Measurements from ENCODE around the gene LEF1. TPM values are rescaled to one million over a fixed set of nuclear protein-coding genes. Genes with fewer than 3 reads are reported as not detected.

LEF1 gene
- total and polyA plus RNA-seq, 12 donors = 0.22 to 4.6 (median 0.76) TPM; not detected in 1

DNA sequence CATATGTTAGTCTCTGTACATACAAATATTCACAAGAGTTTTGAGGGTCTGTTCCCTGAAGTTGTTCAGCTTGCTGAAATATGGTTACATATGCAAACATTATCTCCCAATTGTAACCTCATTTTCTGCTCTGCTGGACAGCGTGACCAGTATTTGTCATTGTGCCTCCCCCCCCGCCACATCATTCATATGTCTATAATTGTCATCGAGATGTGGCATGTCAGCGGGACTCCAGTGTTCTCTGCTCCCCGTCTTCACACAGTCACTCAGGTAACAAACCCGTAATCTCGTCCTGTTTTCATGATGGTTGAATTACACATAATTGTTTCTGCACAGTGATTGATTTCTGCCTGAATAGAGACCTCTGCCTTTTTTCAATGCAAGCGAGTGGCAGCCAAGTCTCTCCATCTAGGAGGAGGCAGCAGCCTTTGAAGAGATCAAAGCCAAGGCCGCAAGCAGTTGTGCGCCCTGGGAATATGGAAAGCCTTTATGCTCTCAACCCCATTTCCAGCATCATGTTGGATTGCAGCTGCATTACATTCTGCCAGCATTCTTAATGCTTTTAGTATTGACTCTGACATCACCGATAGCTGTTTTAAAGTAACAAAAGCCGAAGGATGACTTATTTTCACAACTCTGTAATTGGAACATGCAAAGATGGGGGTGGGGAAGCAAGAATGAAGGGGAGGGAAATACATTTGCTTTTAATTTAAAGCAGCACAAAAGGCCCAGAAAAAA, 27.4 kb downstream of the LEF1 start:
- no peak for ATAC-seq
- TF ChIP-seq, protein P1, sequence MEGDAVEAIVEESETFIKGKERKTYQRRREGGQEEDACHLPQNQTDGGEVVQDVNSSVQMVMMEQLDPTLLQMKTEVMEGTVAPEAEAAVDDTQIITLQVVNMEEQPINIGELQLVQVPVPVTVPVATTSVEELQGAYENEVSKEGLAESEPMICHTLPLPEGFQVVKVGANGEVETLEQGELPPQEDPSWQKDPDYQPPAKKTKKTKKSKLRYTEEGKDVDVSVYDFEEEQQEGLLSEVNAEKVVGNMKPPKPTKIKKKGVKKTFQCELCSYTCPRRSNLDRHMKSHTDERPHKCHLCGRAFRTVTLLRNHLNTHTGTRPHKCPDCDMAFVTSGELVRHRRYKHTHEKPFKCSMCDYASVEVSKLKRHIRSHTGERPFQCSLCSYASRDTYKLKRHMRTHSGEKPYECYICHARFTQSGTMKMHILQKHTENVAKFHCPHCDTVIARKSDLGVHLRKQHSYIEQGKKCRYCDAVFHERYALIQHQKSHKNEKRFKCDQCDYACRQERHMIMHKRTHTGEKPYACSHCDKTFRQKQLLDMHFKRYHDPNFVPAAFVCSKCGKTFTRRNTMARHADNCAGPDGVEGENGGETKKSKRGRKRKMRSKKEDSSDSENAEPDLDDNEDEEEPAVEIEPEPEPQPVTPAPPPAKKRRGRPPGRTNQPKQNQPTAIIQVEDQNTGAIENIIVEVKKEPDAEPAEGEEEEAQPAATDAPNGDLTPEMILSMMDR (IDR thresholded peaks at IDR 0.05) = no peak
- H3K27ac ChIP-seq = no peak overlapping the region
- intact Hi-C loops (cut with DNase I) = no loop called here
- 85 to 92% methylated on average over 12 of the region's 12 CpGs for WGBS, 2 donors
- peaks cover 0 to 2% (median 0%) of the 10 kb centered on the region in 9 donors for H3K4me1 ChIP-seq
- no peaks in the 10 kb centered on the region for H3K36me3 ChIP-seq
- DNase-seq = no peak
- H3K4me3 ChIP-seq = no peak overlapping the region
- no peaks in the 10 kb centered on the region for H3K9me3 ChIP-seq
- peaks cover 0 to 5% (median 0%) of the 10 kb centered on the region in 7 donors for H3K27me3 ChIP-seq

DNA sequence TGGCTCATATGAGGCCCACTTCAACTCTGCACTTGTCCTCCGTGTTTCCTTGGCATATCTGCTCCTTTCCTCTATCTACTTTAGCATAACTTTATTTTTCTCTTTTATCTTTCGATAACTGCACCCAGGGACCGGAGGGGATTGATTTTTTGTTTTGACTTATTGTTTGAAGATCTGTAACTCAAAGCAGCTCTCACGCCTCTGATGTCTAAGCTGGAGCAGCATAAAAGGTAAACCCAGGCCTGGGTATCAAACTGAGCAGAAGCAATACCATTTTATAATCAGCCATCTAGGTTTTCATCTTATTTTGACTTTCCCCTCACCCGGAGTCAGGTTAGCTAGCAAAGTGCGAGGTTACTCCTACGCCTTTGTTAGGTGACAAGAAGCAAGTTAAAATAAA, 28.4 kb downstream of the LEF1 start:
- Histone ChIP-seq H3K4me1 (peaks cover 0 to 2% (median 0%) of the 10 kb centered on the region in 9 donors), H3K4me3 (no peak overlapping the region), H3K27ac (no peak overlapping the region), H3K9me3 (no peaks in the 10 kb centered on the region), H3K27me3 (peaks cover 0 to 5% (median 0%) of the 10 kb centered on the region in 7 donors), H3K36me3 (no peaks in the 10 kb centered on the region)
- 74 to 77% methylated on average over 7 of the region's 7 CpGs for WGBS, 2 donors
- intact Hi-C loops (cut with DNase I) = no loop called here
- DNase-seq = no peak
- ATAC-seq = no peak
- TF ChIP-seq, protein P1 (IDR thresholded peaks at IDR 0.05) = no peak

DNA sequence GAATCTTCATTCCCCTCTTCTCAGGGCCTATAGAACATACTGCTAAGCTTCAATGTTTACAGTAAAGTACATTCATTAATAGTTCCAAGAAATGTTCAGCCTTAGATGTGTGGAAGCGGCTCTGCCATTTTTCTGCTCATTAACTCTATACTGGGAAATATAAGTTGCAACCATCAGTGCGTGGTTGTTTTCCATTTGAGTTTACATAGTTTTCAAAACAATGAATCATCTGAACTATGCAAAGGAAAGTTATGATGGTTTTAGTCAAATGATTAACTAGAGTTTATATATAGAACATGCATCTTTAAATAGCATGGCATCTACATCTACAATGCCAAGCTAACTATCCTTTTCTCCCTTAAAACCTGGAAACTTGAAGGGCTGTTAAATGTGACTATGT, 29.6 kb downstream of the LEF1 start:
- WGBS, 2 donors = 91 to 92% methylated on average over 2 of the region's 2 CpGs
- H3K27ac ChIP-seq = no peak overlapping the region
- H3K4me3 ChIP-seq = no peak overlapping the region
- H3K27me3 ChIP-seq = peaks cover 0 to 5% (median 0%) of the 10 kb centered on the region in 7 donors
- H3K4me1 ChIP-seq = peaks cover 0 to 2% (median 0%) of the 10 kb centered on the region in 9 donors
- no peak for ATAC-seq
- TF ChIP-seq, protein P1 (IDR thresholded peaks at IDR 0.05) = no peak
- intact Hi-C loops (cut with DNase I) = no loop called here
- no peaks in the 10 kb centered on the region for H3K9me3 ChIP-seq
- H3K36me3 ChIP-seq = no peaks in the 10 kb centered on the region
- no peak for DNase-seq

DNA sequence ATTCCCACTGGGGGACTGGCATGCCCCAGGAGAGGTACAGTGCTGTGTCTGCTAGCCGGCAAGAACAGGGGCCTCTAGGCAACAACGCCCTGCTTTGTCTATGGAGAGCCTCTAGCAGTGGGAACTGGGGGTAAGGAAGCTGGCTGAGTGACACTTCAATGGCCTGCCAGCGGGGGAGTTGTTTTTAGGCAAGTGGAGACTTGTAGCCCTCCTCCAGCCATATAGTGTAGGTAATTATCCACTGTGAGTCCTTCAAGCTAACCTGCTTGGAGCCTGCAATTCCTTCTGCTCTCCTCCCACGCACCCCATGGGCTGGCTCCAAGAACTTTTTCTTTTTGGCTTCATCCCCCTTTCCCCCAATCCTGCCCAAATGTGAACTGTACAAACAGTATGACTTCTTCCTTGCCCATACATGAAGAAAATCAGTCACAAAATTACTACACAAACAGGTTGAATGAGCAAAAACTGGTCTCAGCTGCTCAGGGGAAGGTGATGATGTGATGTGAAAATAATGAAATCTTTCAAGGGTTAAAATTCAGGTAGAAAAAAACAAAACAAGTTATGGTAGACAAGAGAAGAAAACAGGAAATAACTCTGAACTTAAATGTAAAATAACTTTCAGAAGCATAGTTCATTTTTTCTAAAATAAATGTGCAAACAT, 33.1 kb downstream of the LEF1 start:
- TF ChIP-seq, protein P1 (IDR thresholded peaks at IDR 0.05) = no peak
- WGBS, 2 donors = 70 to 74% methylated on average over 3 to 4 of the region's 4 CpGs
- Histone ChIP-seq H3K27ac (no peak overlapping the region), H3K27me3 (peaks cover 0 to 8% (median 0%) of the 10 kb centered on the region in 7 donors), H3K9me3 (no peaks in the 10 kb centered on the region), H3K4me1 (peaks cover 0 to 2% (median 0%) of the 10 kb centered on the region in 9 donors), H3K4me3 (no peak overlapping the region), H3K36me3 (no peaks in the 10 kb centered on the region)
- intact Hi-C loops (cut with DNase I) = no loop called here
- ATAC-seq (no peak), DNase-seq (no peak)

Data from heart right ventricle (tissue), 16 donors.